HepG2 (cell line): ENCODE results near the gene SMPD3. TPM values are rescaled to one million over a fixed set of nuclear protein-coding genes. Genes with fewer than 3 reads are reported as not detected.

Experiments used
- ATAC-seq: fragments of 200-7000 bp; cut with Tn5 transposase; 3 replicates; pipeline ENCODE4 v1.9.1; 2020; ENCODE audit warnings: mild to moderate bottlenecking, moderate library complexity
- BruUV-seq: library from RNA; stranded (reverse); fragments of 400-500 nt; replicated peaks from 2 replicates; lab custom pipeline; 2021; lab: Mats Ljungman, UMichigan
- CTCF ChIA-PET: fragments of 300-600 bp; formaldehyde crosslinking; extraction: SDS; loops from one replicate; lab custom pipeline; 2021; ENCODE audit warnings: low total read pairs, inconsistent platforms, low intra/inter-chr PET ratio; lab: Yijun Ruan, JAX
- POLR2A ChIA-PET: fragments of 350-600 bp; sonication (Branson Sonifier 250); formaldehyde crosslinking; loops from one replicate; lab custom pipeline; 2020; ENCODE audit warnings: antibody characterized with exemption, inconsistent platforms; lab: Yijun Ruan, JAX
- DNase-seq: peaks from one replicate; pipeline ENCODE4 v3.0.0-alpha.2; 2015; ENCODE audit warnings: low spot score
- FAIRE-seq: peaks from 3 replicates; lab custom pipeline; 2011; peaks lifted over from hg19 to GRCh38; lab: Jason Lieb, UNC
- H2AFZ ChIP-seq: one replicate; pipeline ENCODE4 v1.6.1; 2011; ENCODE audit warnings: low read length, inconsistent platforms
- H3K27ac ChIP-seq: fragments of 300-600 bp; 3 replicates; pipeline ENCODE4 v1.8.0; 2011; ENCODE audit warnings: mixed run types, mild to moderate bottlenecking, mixed read lengths, low read length, inconsistent platforms; ENCODE audit not compliant: insufficient read depth; ENCODE audit errors: extremely low read length
- H3K27me3 ChIP-seq, 2 experiments: fragments of 200-600 bp in 1 of 2; 2 replicates in 1 of 2; 3 replicates in 1 of 2; pipeline versions ENCODE4 v1.6.0 to v1.8.0; 2011; ENCODE audit warnings: low read length in 2 of 2, mild to moderate bottlenecking in 2 of 2, moderate library complexity in 2 of 2, inconsistent platforms in 1 of 2; ENCODE audit not compliant: insufficient read depth in 2 of 2, control insufficient read depth in 1 of 2
- H3K36me3 ChIP-seq, 2 experiments: fragments of 200-600 bp in 1 of 2; replicated peaks in 1 of 2; 2 replicates in 1 of 2; 3 replicates in 1 of 2; pipeline versions ENCODE4 v1.5.1 to v1.8.0; 2011; ENCODE audit warnings: low read length in 2 of 2, inconsistent platforms in 1 of 2; ENCODE audit not compliant: insufficient read depth in 2 of 2, control insufficient read depth in 1 of 2
- H3K4me1 ChIP-seq: 2 replicates; pipeline ENCODE4 v1.5.1; 2012; ENCODE audit warnings: low read length, inconsistent platforms; ENCODE audit not compliant: insufficient read depth
- H3K4me2 ChIP-seq: 2 replicates; pipeline ENCODE4 v1.6.0; 2011; ENCODE audit warnings: low read depth, low read length, inconsistent platforms
- H3K4me3 ChIP-seq, 3 experiments: fragments of 200-600 bp in 1 of 3; sonication (generic), shearing (Covaris generic) in 1 of 3; replicated peaks in 1 of 3; 2 replicates each; pipeline ENCODE4 v1.5.1; 2011 to 2016; ENCODE audit warnings: low read length in 3 of 3, inconsistent platforms in 2 of 3, low read depth in 2 of 3, mild to moderate bottlenecking in 2 of 3, control low read depth in 1 of 3, mixed read lengths in 1 of 3; ENCODE audit not compliant: insufficient read depth in 1 of 3
- H3K79me2 ChIP-seq: one replicate; pipeline ENCODE4 v1.6.1; 2011; ENCODE audit warnings: low read length, inconsistent platforms; ENCODE audit not compliant: insufficient read depth
- H3K9ac ChIP-seq: 2 replicates; pipeline ENCODE4 v1.6.0; 2011; ENCODE audit warnings: mild to moderate bottlenecking, low read depth, low read length, inconsistent platforms; ENCODE audit not compliant: insufficient read depth
- H3K9me3 ChIP-seq: 2 replicates; pipeline ENCODE4 v1.5.1; 2012; ENCODE audit warnings: mild to moderate bottlenecking, low read length
- H4K20me1 ChIP-seq: 2 replicates; pipeline ENCODE4 v1.6.0; 2011; ENCODE audit warnings: inconsistent platforms, mild to moderate bottlenecking, low read length, moderate library complexity; ENCODE audit not compliant: insufficient read depth
- ATM ChIP-seq: fragments of 450-650 bp; IDR thresholded peaks from 2 replicates; pipeline ENCODE4 v1.7.1; 2017; ENCODE audit warnings: mild to moderate bottlenecking, borderline replicate concordance
- DNMT3B ChIP-seq: conservative IDR thresholded peaks from 2 replicates; pipeline ENCODE4 v1.6.1; 2016; ENCODE audit warnings: missing biosample characterization, control low read depth
- GPBP1L1 ChIP-seq: sonication (generic); formaldehyde crosslinking; IDR thresholded peaks from 2 replicates; pipeline ENCODE4 v1.5.0; 2020; ENCODE audit warnings: mild to moderate bottlenecking, missing genetic modification reagents
- NR0B2 ChIP-seq: sonication (generic); formaldehyde crosslinking; IDR thresholded peaks from 2 replicates; pipeline ENCODE4 v1.4.0; 2020; ENCODE audit warnings: mild to moderate bottlenecking, missing genetic modification reagents
- POGK ChIP-seq: sonication (generic); formaldehyde crosslinking; conservative IDR thresholded peaks from 2 replicates; pipeline ENCODE4 v1.8.0; 2022; ENCODE audit warnings: mild to moderate bottlenecking, moderate library complexity, missing genetic modification reagents
- POLR2A ChIP-seq, 2 experiments: IDR thresholded peaks; 2 replicates each; pipeline ENCODE4 v1.6.1; 2011; ENCODE audit warnings: low read depth in 2 of 2, low read length in 2 of 2, mild to moderate bottlenecking in 1 of 2, moderate library complexity in 1 of 2; ENCODE audit not compliant: insufficient read depth in 1 of 2
- STAG1 ChIP-seq: sonication (generic); formaldehyde crosslinking; IDR thresholded peaks from 2 replicates; pipeline ENCODE4 v1.4.0; 2020; ENCODE audit warnings: missing genetic modification reagents
- TBX3 ChIP-seq: fragments of 450-650 bp; IDR thresholded peaks from 2 replicates; pipeline ENCODE4 v1.6.1; 2017; ENCODE audit warnings: antibody characterized with exemption, mild to moderate bottlenecking, inconsistent platforms, borderline replicate concordance
- WIZ ChIP-seq: sonication (generic); formaldehyde crosslinking; IDR thresholded peaks from 2 replicates; pipeline ENCODE4 v1.5.1; 2020; ENCODE audit warnings: mild to moderate bottlenecking, missing genetic modification reagents
- ZBTB20 ChIP-seq: sonication (generic); formaldehyde crosslinking; IDR thresholded peaks from 2 replicates; pipeline ENCODE4 v1.8.1; 2023; ENCODE audit warnings: missing genetic modification reagents, low read depth, mild to moderate bottlenecking, borderline replicate concordance
- ZNF143 ChIP-seq: sonication (generic); formaldehyde crosslinking; IDR thresholded peaks from 2 replicates; pipeline ENCODE4 v1.4.0; 2020; ENCODE audit warnings: missing genetic modification reagents
- ZNF234 ChIP-seq: sonication (generic); formaldehyde crosslinking; conservative IDR thresholded peaks from 2 replicates; pipeline ENCODE4 v1.5.1; 2020; ENCODE audit warnings: mild to moderate bottlenecking, missing genetic modification reagents
- ZNF766 ChIP-seq: sonication (generic); formaldehyde crosslinking; IDR thresholded peaks from 2 replicates; pipeline ENCODE4 v1.5.0; 2020; ENCODE audit warnings: missing genetic modification reagents, borderline replicate concordance
- ZNF839 ChIP-seq: sonication (generic); formaldehyde crosslinking; IDR thresholded peaks from 2 replicates; pipeline ENCODE4 v1.4.0; 2020; ENCODE audit warnings: missing genetic modification reagents, mild to moderate bottlenecking, borderline replicate concordance
- ZSCAN22 ChIP-seq: sonication (generic); formaldehyde crosslinking; IDR thresholded peaks from 2 replicates; pipeline ENCODE4 v1.4.0; 2020; ENCODE audit warnings: mild to moderate bottlenecking, missing genetic modification reagents
- WGBS: methylation state at CpG from one replicate; pipeline ENCODE4 v1.1.6; 2017; ENCODE audit warnings: low lambda C conversion rate; 5-methylcytosine and 5-hydroxymethylcytosine counted together
- in situ Hi-C: cut with HindIII; loops from 2 replicates; pipeline ENCODE4 v1.10.0; 2017; ENCODE audit warnings: low pct_unique_long_range_greater_than_20kb; ENCODE audit not compliant: extremely low pct_ligation_motif_present
- intact Hi-C: fragments of 100-400 bp; cut with micrococcal nuclease; formaldehyde crosslinking; loops from one replicate; pipeline ENCODE4 v1.10.0; 2022; ENCODE audit not compliant: unreplicated experiment
- polyA plus RNA-seq, 8 experiments: library from polyadenylated mRNA; depleted of rRNA in 3 of 8; stranded (reverse) in 7 of 8; unstranded in 1 of 8; fragments of >200 nt; fragmentation: Illumina TruSeq in 4 of 8; extraction: Trizol in 4 of 8; gene quantifications; 2 replicates each; pipeline versions ENCODE4 v1.2.1 to v1.2.3, GENCODE V29; 2011 to 2016; ENCODE audit warnings: low read depth in 4 of 8, missing spikeins in 1 of 8, mixed read lengths in 1 of 8; ENCODE audit not compliant: insufficient read depth in 1 of 8
- total RNA-seq, 5 experiments: library from RNA; depleted of rRNA; stranded (reverse); fragments of >200 nt; fragmentation: Illumina TruSeq; extraction: Trizol; gene quantifications; 2 replicates each; pipeline ENCODE4 v1.2.3, GENCODE V29; 2016; ENCODE audit warnings: low read depth in 1 of 5
- TF ChIP-seq, protein P1 (sequence below): IDR thresholded peaks from 2 replicates; pipeline ENCODE4 v1.6.1; 2016; ENCODE audit warnings: low read depth, borderline replicate concordance

Gene SMPD3
- total and polyA plus RNA-seq, 2 of the 13 experiments (the other 11 are each of a cell fraction or from before 2014, with no cell fraction given) = 0.07 to 0.32 TPM

DNA sequence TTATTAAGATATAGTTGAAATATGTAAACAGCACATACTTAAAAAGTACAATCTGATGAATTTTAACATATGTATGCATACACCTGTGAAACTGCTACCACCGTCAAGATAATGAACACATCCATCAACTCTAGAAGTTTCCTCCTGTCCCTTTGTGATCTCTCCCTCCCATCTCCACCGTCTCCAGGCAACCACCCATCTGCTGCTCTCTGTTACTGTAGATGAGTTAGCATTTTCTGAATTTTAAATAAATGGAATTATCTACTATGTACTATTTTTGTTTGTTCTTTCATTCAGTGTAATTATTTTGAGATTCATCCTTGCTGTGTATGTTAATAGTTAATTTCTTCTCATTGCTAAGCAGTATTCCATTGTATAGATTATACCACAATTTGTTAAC, 40.2 kb upstream of the SMPD3 start:
- DNase-seq = no peak
- Histone ChIP-seq H3K9me3 (peaks cover under 1% of the 10 kb centered on the region; the same call in 1 of the 2 replicates), H4K20me1 (no peaks in the 10 kb centered on the region), H3K4me2 (no peak overlapping the region), H3K36me3 (no peaks in the 10 kb centered on the region), H3K27ac (no peak overlapping the region), H3K9ac (no peak overlapping the region), H2AFZ (no peak overlapping the region), H3K4me1 (0 out of 2 replicates have a peak, but pooled peaks cover 6% of the 10 kb centered on the region), H3K27me3 (no peaks in the 10 kb centered on the region), H3K79me2 (no peaks in the 10 kb centered on the region), H3K4me3 (no peak overlapping the region)
- ATAC-seq = no peak
- ChIA-PET CTCF (no interaction called here), POLR2A (interaction anchor here (0.7 kb wide), 1 partner anchor 12 kb away, joined by 3 read pairs; no protein-coding TSS in a partner anchor)
- no peak for TF ChIP-seq ATM
- 49% methylated on average over 2 of the region's 2 CpGs for WGBS
- intact Hi-C loops (no loop called here), in situ Hi-C loops (no loop called here)
- no TSS peak for BruUV-seq
- no peak for FAIRE-seq

GRCh38 chr16:68487669-68488068, 39.4 kb upstream of the SMPD3 start:
- ATAC-seq (no peak), DNase-seq (no peak), FAIRE-seq (no peak)
- no peak overlapping the region for H3K4me2 ChIP-seq
- 0 out of 2 replicates have a peak, but pooled peaks cover 6% of the 10 kb centered on the region for H3K4me1 ChIP-seq
- no peaks in the 10 kb centered on the region for H3K27me3 ChIP-seq
- in situ Hi-C loops = no loop called here
- H3K4me3 ChIP-seq = no peak overlapping the region
- BruUV-seq = no TSS peak
- H3K9me3 ChIP-seq = no peaks in the 10 kb centered on the region
- no peak overlapping the region for H3K9ac ChIP-seq
- H4K20me1 ChIP-seq = no peaks in the 10 kb centered on the region
- H2AFZ ChIP-seq = no peak overlapping the region
- no peaks in the 10 kb centered on the region for H3K36me3 ChIP-seq
- POLR2A ChIA-PET = interaction anchor here (0.7 kb wide), 1 partner anchor 13 kb away, joined by 3 read pairs; no protein-coding TSS in a partner anchor
- CTCF ChIA-PET = no interaction called here
- WGBS = 43% methylated on average over 6 of the region's 6 CpGs
- no peak overlapping the region for H3K27ac ChIP-seq
- no peaks in the 10 kb centered on the region for H3K79me2 ChIP-seq
- intact Hi-C loops = no loop called here
- no peak for TF ChIP-seq ZBTB20 (CRISPR knock-in tag)
- no peak for TF ChIP-seq ZNF766 (CRISPR knock-in tag)
- TF ChIP-seq, protein P1, sequence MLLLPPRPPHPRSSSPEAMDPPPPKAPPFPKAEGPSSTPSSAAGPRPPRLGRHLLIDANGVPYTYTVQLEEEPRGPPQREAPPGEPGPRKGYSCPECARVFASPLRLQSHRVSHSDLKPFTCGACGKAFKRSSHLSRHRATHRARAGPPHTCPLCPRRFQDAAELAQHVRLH (CRISPR knock-in tag) = no peak
- TF ChIP-seq DNMT3B = no peak
- TF ChIP-seq ZNF839 (CRISPR knock-in tag) = no peak
- TF ChIP-seq STAG1 (CRISPR knock-in tag) = no peak
- no peak for TF ChIP-seq ZNF234 (CRISPR knock-in tag)
- no peak for TF ChIP-seq POLR2A (IDR thresholded peaks at IDR 0.05; ENCODE audit: insufficient read depth in 1 of 2, low read depth in 2 of 2, low read length in 2 of 2)
- TF ChIP-seq NR0B2 (CRISPR knock-in tag) = no peak
- TF ChIP-seq POGK (CRISPR knock-in tag) = no peak
- TF ChIP-seq ZNF143 (CRISPR knock-in tag) = no peak
- TF ChIP-seq TBX3 = no peak
- TF ChIP-seq GPBP1L1 = no peak
- no peak for TF ChIP-seq WIZ (CRISPR knock-in tag)
- no peak for TF ChIP-seq ZSCAN22
